GM12874 (cell line): ENCODE data around the gene TTC17.

Experiments used
- CTCF ChIP-seq: IDR thresholded peaks from 2 replicates; pipeline ENCODE4 v1.5.1; 2011; ENCODE audit warnings: low read depth, mild to moderate bottlenecking, control low read depth, low read length, moderate library complexity; ENCODE audit not compliant: insufficient read depth

The TTC17 gene

GRCh38 chr11:43376065-43376464, 17.3 kb downstream of the TTC17 start:
- TF ChIP-seq CTCF, result no peak

- no peak for TF ChIP-seq CTCF
These were observed 17.9 kb downstream of the TTC17 start for GRCh38 chr11:43376594-43376993.

- no peak for TF ChIP-seq CTCF
These were observed 18.7 kb downstream of the TTC17 start for GRCh38 chr11:43377389-43377788.

GRCh38 chr11:43378897-43379296, 20.2 kb downstream of the TTC17 start:
- no peak for TF ChIP-seq CTCF

- TF ChIP-seq CTCF, result no peak
These were observed 23.1 kb downstream of the TTC17 start for GRCh38 chr11:43381802-43382201.

- TF ChIP-seq CTCF, result no peak
These were observed 23.9 kb downstream of the TTC17 start for GRCh38 chr11:43382614-43383013.

GRCh38 chr11:43384393-43384792, 25.7 kb downstream of the TTC17 start:
- TF ChIP-seq CTCF, result no peak

- no peak for TF ChIP-seq CTCF
These were observed 34.0 kb downstream of the TTC17 start for GRCh38 chr11:43392713-43393112.
